Cardiac septum (tissue), 1 donor: ENCODE data around the gene POLR2B. TPM values are rescaled to one million over a fixed set of nuclear protein-coding genes. Genes with fewer than 3 reads are reported as not detected.

Experiments used
- DNase-seq: peaks from one replicate; pipeline ENCODE4 v3.0.0-alpha.2; 2020; ENCODE audit warnings: low spot score
- intact Hi-C: fragments of 100-400 bp; cut with DNase I; formaldehyde crosslinking; loops from one replicate; pipeline ENCODE4 v1.14.0; 2022
- total RNA-seq: library from RNA; stranded (reverse); fragmentation: NEBNext Ultra II Directional; extraction: Animal tissue kit (Norgen Biotek cat#: 25700); gene quantifications from one replicate; pipeline ENCODE4 v1.2.1, GENCODE V29; 2021
- donor health status: DM: no; HTN: no; CAD: no.

Gene POLR2B
- total RNA-seq, 1 donor from 2014 or later = 78.3 TPM

GRCh38 chr4:57073559-57073958, 94.9 kb downstream of the POLR2B start:
- DNase-seq = no peak
- intact Hi-C loops = no loop called here

- intact Hi-C loops = no loop called here
- no peak for DNase-seq
These were observed 96.0 kb downstream of the POLR2B start for GRCh38 chr4:57074744-57075143.

- DNase-seq = no peak
- intact Hi-C loops = no loop called here
These were observed 96.7 kb downstream of the POLR2B start for GRCh38 chr4:57075367-57075766.

- intact Hi-C loops = no loop called here
- no peak for DNase-seq
These were observed 98.0 kb downstream of the POLR2B start for GRCh38 chr4:57076646-57077045.

- no peak for DNase-seq
- intact Hi-C loops = no loop called here
These were observed 99.1 kb downstream of the POLR2B start for GRCh38 chr4:57077550-57078343.

GRCh38 chr4:57078685-57079521, 100.2 kb downstream of the POLR2B start:
- intact Hi-C loops = no loop called here
- no peak for DNase-seq

Other genes starting within 250 kb of the POLR2B start
- gene SPINK2, start 157.2 kb upstream of the POLR2B start, total RNA-seq = not detected
- 33.9 TPM for gene REST, start 71.0 kb upstream of the POLR2B start, total RNA-seq
- gene NOA1, start 1.3 kb upstream of the POLR2B start, total RNA-seq = 8.4 TPM
- gene IGFBP7, start 131.5 kb downstream of the POLR2B start, total RNA-seq = 739 TPM